ENCODE data around the gene HMCN2.

Gene HMCN2

GRCh38 chr9:130459151-130459550, 193.6 kb downstream of the HMCN2 start:
- DNase-seq = no peak

- DNase-seq = no peak
Observed at GRCh38 chr9:130459941-130460669, 194.5 kb downstream of the HMCN2 start.

GRCh38 chr9:130461218-130461630, 195.7 kb downstream of the HMCN2 start:
- no peak for DNase-seq

- DNase-seq = no peak
Observed at GRCh38 chr9:130461731-130462130, 196.2 kb downstream of the HMCN2 start.

GRCh38 chr9:130462685-130463540, 197.4 kb downstream of the HMCN2 start:
- DNase-seq = no peak

GRCh38 chr9:130463763-130464745, 198.5 kb downstream of the HMCN2 start:
- no peak for DNase-seq

GRCh38 chr9:130465383-130466096, 200.0 kb downstream of the HMCN2 start:
- DNase-seq = no peak

GRCh38 chr9:130466537-130467217, 201.1 kb downstream of the HMCN2 start:
- no peak for DNase-seq

GRCh38 chr9:130467316-130467715, 201.8 kb downstream of the HMCN2 start:
- no peak for DNase-seq

GRCh38 chr9:130468566-130468965, 203.0 kb downstream of the HMCN2 start:
- DNase-seq = no peak

GRCh38 chr9:130470269-130470668, 204.7 kb downstream of the HMCN2 start:
- DNase-seq = no peak

- no peak for DNase-seq
Observed at GRCh38 chr9:130470950-130471349, 205.4 kb downstream of the HMCN2 start.

GRCh38 chr9:130471411-130472183, 206.0 kb downstream of the HMCN2 start:
- DNase-seq = no peak

GRCh38 chr9:130472184-130472705, 206.7 kb downstream of the HMCN2 start:
- DNase-seq = no peak

GRCh38 chr9:130473009-130473408, 207.4 kb downstream of the HMCN2 start:
- DNase-seq = no peak

GRCh38 chr9:130473566-130473965, 208.0 kb downstream of the HMCN2 start:
- no peak for DNase-seq

GRCh38 chr9:130474106-130474505, 208.5 kb downstream of the HMCN2 start:
- DNase-seq = no peak

GRCh38 chr9:130476151-130476730, 210.7 kb downstream of the HMCN2 start:
- no peak for DNase-seq

- no peak for DNase-seq
Observed at GRCh38 chr9:130477564-130477963, 212.0 kb downstream of the HMCN2 start.

GRCh38 chr9:130478152-130478551, 212.6 kb downstream of the HMCN2 start:
- DNase-seq = no peak

Measured in NCI-H226 (cell line).